OCI-LY1 (cell line): ENCODE measurements around the gene PUM2.

Source experiments
- H2AFZ ChIP-seq: fragments of 200-600 bp; sonication (generic), shearing (Covaris generic); 2 replicates; pipeline ENCODE4 v1.6.0; 2014; ENCODE audit warnings: antibody characterized with exemption, mild to moderate bottlenecking, low read length
- H3F3A ChIP-seq: fragments of 200-600 bp; sonication (generic), shearing (Covaris generic); 2 replicates; pipeline ENCODE4 v1.6.0; 2014; ENCODE audit warnings: mild to moderate bottlenecking, antibody characterized with exemption, low read length, moderate library complexity; ENCODE audit not compliant: insufficient read depth
- H3K27ac ChIP-seq: fragments of 200-600 bp; sonication (generic); 2 replicates; pipeline ENCODE4 v1.5.1; 2014; ENCODE audit warnings: low read length, mixed run types, mild to moderate bottlenecking, low read depth; ENCODE audit not compliant: poor library complexity, severe bottlenecking
- H3K27me3 ChIP-seq: fragments of 200-600 bp; sonication (generic); 2 replicates; pipeline ENCODE4 v1.6.0; 2014; ENCODE audit warnings: antibody characterized with exemption, mild to moderate bottlenecking, low read length, moderate library complexity; ENCODE audit not compliant: insufficient read depth
- H3K36me3 ChIP-seq: fragments of 200-600 bp; sonication (generic); 2 replicates; pipeline ENCODE4 v1.6.1; 2014; ENCODE audit warnings: mild to moderate bottlenecking, antibody characterized with exemption, low read length, moderate library complexity, mixed read lengths; ENCODE audit not compliant: insufficient read depth
- H3K4me1 ChIP-seq: fragments of 200-600 bp; sonication (generic); 2 replicates; pipeline ENCODE4 v1.5.1; 2014; ENCODE audit warnings: mild to moderate bottlenecking, low read length, moderate library complexity; ENCODE audit not compliant: insufficient read depth, severe bottlenecking
- H3K4me2 ChIP-seq: fragments of 200-600 bp; sonication (generic), shearing (Covaris generic); 2 replicates; pipeline ENCODE4 v1.6.1; 2014; ENCODE audit warnings: low read length
- H3K4me3 ChIP-seq: fragments of 200-600 bp; sonication (generic); 2 replicates; pipeline ENCODE4 v1.5.1; 2014; ENCODE audit warnings: low read length, low read depth, mild to moderate bottlenecking, mixed read lengths; ENCODE audit not compliant: poor library complexity, severe bottlenecking
- H3K79me2 ChIP-seq: fragments of 200-600 bp; shearing (Covaris generic); 2 replicates; pipeline ENCODE4 v1.6.1; 2016; ENCODE audit warnings: mixed run types, low read length, mixed read lengths; ENCODE audit not compliant: insufficient read depth
- H3K9ac ChIP-seq: fragments of 200-600 bp; sonication (generic), shearing (Covaris generic); 2 replicates; pipeline ENCODE4 v1.6.1; 2014; ENCODE audit warnings: mild to moderate bottlenecking, low read length, mixed read lengths
- H3K9me2 ChIP-seq: fragments of 200-600 bp; sonication (generic), shearing (Covaris generic); 2 replicates; pipeline ENCODE4 v1.6.1; 2014; ENCODE audit warnings: low read depth, mild to moderate bottlenecking, low read length, mixed read lengths
- H3K9me3 ChIP-seq: fragments of 200-600 bp; shearing (Covaris generic); 2 replicates; pipeline ENCODE4 v1.6.1; 2014; ENCODE audit warnings: low read length, mixed read lengths
- H4K20me1 ChIP-seq: fragments of 200-600 bp; sonication (generic), shearing (Covaris generic); 2 replicates; pipeline ENCODE4 v1.6.0; 2016; ENCODE audit warnings: mild to moderate bottlenecking, low read length; ENCODE audit not compliant: insufficient read depth
- CTCF ChIP-seq: fragments of 200-600 bp; sonication (generic), shearing (Covaris generic); IDR thresholded peaks from 2 replicates; pipeline ENCODE4 v1.5.1; 2017; ENCODE audit warnings: mild to moderate bottlenecking, antibody characterized with exemption, low read length, moderate library complexity, mixed read lengths
- EZH2 ChIP-seq: fragments of 200-600 bp; sonication (generic), shearing (Covaris generic); IDR thresholded peaks from 2 replicates; pipeline ENCODE4 v1.8.0; 2017; ENCODE audit warnings: borderline replicate concordance, mixed run types, mild to moderate bottlenecking, antibody characterized with exemption, low read length, moderate library complexity, mixed read lengths

PUM2 gene

DNA sequence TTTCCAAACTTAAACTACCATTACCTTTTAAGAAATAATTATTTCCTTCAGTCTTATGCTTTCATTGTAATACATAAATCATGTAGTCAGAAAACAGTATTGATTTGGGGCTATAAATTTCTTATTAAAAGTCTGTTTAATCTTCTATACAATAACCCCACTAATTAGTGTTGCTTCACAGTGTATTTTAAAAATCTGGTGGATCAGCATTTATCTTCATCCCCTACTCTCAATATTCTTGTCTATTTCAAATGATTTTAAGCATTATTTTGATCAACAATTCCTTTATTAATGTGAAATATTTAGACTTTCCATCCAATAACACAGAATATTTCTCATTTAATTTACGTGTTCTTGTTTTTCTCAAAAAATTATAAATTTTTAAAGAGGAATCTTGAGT is 93.2 kb downstream of the PUM2 start:
- Histone ChIP-seq H3K4me1 (no peaks in the 10 kb centered on the region), H2AFZ (no peak overlapping the region), H3K79me2 (no peaks in the 10 kb centered on the region), H4K20me1 (no peaks in the 10 kb centered on the region), H3K27ac (no peak overlapping the region), H3K27me3 (no peaks in the 10 kb centered on the region), H3K9me3 (no peaks in the 10 kb centered on the region), H3F3A (no peaks in the 10 kb centered on the region), H3K9me2 (no peaks in the 10 kb centered on the region), H3K4me2 (no peak overlapping the region), H3K4me3 (no peak overlapping the region), H3K9ac (no peak overlapping the region), H3K36me3 (peaks cover 86% of the 10 kb centered on the region)
- TF ChIP-seq CTCF (no peak), EZH2 (no peak)

- peaks cover 89% of the 10 kb centered on the region for H3K36me3 ChIP-seq
These were observed 95.9 kb downstream of the PUM2 start for GRCh38 chr2:20254731-20255130.

GRCh38 chr2:20250436-20250835 is 100.2 kb downstream of the PUM2 start:
- Histone ChIP-seq H4K20me1 (no peaks in the 10 kb centered on the region), H3K4me3 (no peak overlapping the region), H3K9me3 (no peaks in the 10 kb centered on the region), H3K9ac (no peak overlapping the region), H3K4me1 (no peaks in the 10 kb centered on the region), H3K79me2 (no peaks in the 10 kb centered on the region), H3K4me2 (no peak overlapping the region), H3F3A (no peaks in the 10 kb centered on the region), H2AFZ (no peak overlapping the region), H3K27ac (no peak overlapping the region), H3K9me2 (no peaks in the 10 kb centered on the region), H3K36me3 (peaks cover 91% of the 10 kb centered on the region), H3K27me3 (no peaks in the 10 kb centered on the region)
- TF ChIP-seq EZH2 (no peak), CTCF (no peak)

More at GRCh38 chr2:20254731-20255130, 95.9 kb downstream of the PUM2 start:
- H3K9ac ChIP-seq: no peak overlapping the region
- no peak overlapping the region for H3K4me2 ChIP-seq
- H3K9me3 ChIP-seq: no peaks in the 10 kb centered on the region
- TF ChIP-seq EZH2 (no peak), CTCF (no peak)
- H2AFZ ChIP-seq: no peak overlapping the region
- H3K4me3 ChIP-seq: no peak overlapping the region
- no peaks in the 10 kb centered on the region for H3K9me2 ChIP-seq
- no peaks in the 10 kb centered on the region for H3K27me3 ChIP-seq
- no peak overlapping the region for H3K27ac ChIP-seq
- no peaks in the 10 kb centered on the region for H3K4me1 ChIP-seq
- no peaks in the 10 kb centered on the region for H3F3A ChIP-seq
- H3K79me2 ChIP-seq: no peaks in the 10 kb centered on the region
- H4K20me1 ChIP-seq: no peaks in the 10 kb centered on the region
